ENCODE data around the gene SH3YL1. TPM values are rescaled to one million over a fixed set of nuclear protein-coding genes. Genes with fewer than 3 reads are reported as not detected.

Gene SH3YL1
- total and polyA plus RNA-seq, 2 experiments from 2014 or later = 35.6 to 45.8 TPM

DNA sequence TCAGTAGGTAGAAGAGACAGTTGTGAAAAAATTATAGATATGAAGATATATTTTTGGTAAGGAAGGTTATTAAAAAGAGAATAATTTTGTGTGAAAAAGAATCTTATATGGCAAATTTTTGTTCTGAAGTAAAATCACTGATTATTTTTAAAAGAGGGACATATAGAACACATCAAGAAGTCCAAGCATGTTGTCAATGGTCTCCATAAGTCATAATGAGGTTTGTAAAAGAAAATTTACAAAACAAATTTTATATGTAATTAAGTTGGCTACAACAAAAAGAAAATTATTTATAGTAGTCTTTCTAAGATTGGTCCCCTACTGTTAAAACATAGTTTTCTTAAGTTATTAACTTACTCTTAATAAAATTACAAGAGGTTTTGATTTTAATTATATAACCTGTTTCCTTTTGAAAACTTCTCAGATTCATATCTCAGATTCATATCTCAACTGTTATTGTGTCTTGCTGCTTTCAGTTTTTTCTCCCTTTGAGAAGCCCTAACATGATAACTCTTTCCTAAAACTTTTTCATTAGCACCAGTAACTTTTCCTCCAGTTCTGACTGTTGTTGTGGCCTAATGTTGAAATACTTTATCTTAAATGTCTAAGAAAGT, 81.2 kb downstream of the SH3YL1 start:
- no peak for ATAC-seq
- Histone ChIP-seq H4K20me1 (replicated peaks; ENCODE audit: insufficient read depth) (no peaks in the 10 kb centered on the region), H3K79me2 (replicated peaks; ENCODE audit: insufficient read depth) (no peaks in the 10 kb centered on the region), H3K9me2 (ENCODE audit: insufficient read depth) (no peaks in the 10 kb centered on the region), H3K4me1 (ENCODE audit: insufficient read depth) (no peaks in the 10 kb centered on the region), H3K4me2 (no peak overlapping the region), H3K27ac (ENCODE audit: low read depth) (no peak overlapping the region), H3K27me3 (ENCODE audit: insufficient read depth) (no peaks in the 10 kb centered on the region), H3F3A (replicated peaks; ENCODE audit: low read depth) (no peaks in the 10 kb centered on the region), H3K4me3 (no peak overlapping the region), H3K36me3 (ENCODE audit: insufficient read depth) (peaks cover 35% of the 10 kb centered on the region), H2AFZ (no peak overlapping the region)
- H3K4me1 Mint-ChIP-seq = no peaks in the 10 kb centered on the region
- TF ChIP-seq ZNF114 (CRISPR knock-in tag; IDR thresholded peaks at IDR 0.05) (no peak), CTCF (conservative IDR thresholded peaks at IDR 0.05; ENCODE audit: low read depth in 2 of 2) (no peak), ZNF331 (CRISPR knock-in tag; IDR thresholded peaks at IDR 0.05; ENCODE audit: low read depth) (no peak), STAT1 (IDR thresholded peaks at IDR 0.05; ENCODE audit: unreplicated experiment) (no peak)
- no peak overlapping the region for H3K27ac Mint-ChIP-seq
- H3K36me3 Mint-ChIP-seq (ENCODE audit: low read depth) = peaks cover 46% of the 10 kb centered on the region; the same call in 2 of the 3 replicates
- H3K27me3 Mint-ChIP-seq (ENCODE audit: insufficient read depth, low read depth, poor library complexity) = peaks cover 2% of the 10 kb centered on the region
- no peak overlapping the region for H3K4me3 Mint-ChIP-seq
- peaks cover 65% of the 10 kb centered on the region for H3K9me3 Mint-ChIP-seq
- DNase-seq (ENCODE audit: low spot score) = peak; percentile 74

GRCh38 chr2:180311-180710, 83.5 kb downstream of the SH3YL1 start:
- DNase-seq (ENCODE audit: low spot score) (no peak), ATAC-seq (no peak)
- Mint-ChIP-seq H3K9me3 (peaks cover 42% of the 10 kb centered on the region), H3K27ac (no peak overlapping the region), H3K4me3 (no peak overlapping the region), H3K4me1 (no peaks in the 10 kb centered on the region), H3K36me3 (ENCODE audit: low read depth) (peaks cover 28% of the 10 kb centered on the region; the same call in 2 of the 3 replicates), H3K27me3 (ENCODE audit: insufficient read depth, low read depth, poor library complexity) (peaks cover 4% of the 10 kb centered on the region)
- Histone ChIP-seq H3K79me2 (replicated peaks; ENCODE audit: insufficient read depth) (no peaks in the 10 kb centered on the region), H2AFZ (no peak overlapping the region), H3K4me3 (no peak overlapping the region), H3K36me3 (ENCODE audit: insufficient read depth) (peaks cover 28% of the 10 kb centered on the region), H4K20me1 (replicated peaks; ENCODE audit: insufficient read depth) (no peaks in the 10 kb centered on the region), H3K4me1 (ENCODE audit: insufficient read depth) (no peaks in the 10 kb centered on the region), H3K4me2 (no peak overlapping the region), H3K9me2 (ENCODE audit: insufficient read depth) (no peaks in the 10 kb centered on the region), H3K27ac (ENCODE audit: low read depth) (no peak overlapping the region), H3F3A (replicated peaks; ENCODE audit: low read depth) (no peaks in the 10 kb centered on the region), H3K27me3 (ENCODE audit: insufficient read depth) (no peaks in the 10 kb centered on the region)
- TF ChIP-seq, protein P1, sequence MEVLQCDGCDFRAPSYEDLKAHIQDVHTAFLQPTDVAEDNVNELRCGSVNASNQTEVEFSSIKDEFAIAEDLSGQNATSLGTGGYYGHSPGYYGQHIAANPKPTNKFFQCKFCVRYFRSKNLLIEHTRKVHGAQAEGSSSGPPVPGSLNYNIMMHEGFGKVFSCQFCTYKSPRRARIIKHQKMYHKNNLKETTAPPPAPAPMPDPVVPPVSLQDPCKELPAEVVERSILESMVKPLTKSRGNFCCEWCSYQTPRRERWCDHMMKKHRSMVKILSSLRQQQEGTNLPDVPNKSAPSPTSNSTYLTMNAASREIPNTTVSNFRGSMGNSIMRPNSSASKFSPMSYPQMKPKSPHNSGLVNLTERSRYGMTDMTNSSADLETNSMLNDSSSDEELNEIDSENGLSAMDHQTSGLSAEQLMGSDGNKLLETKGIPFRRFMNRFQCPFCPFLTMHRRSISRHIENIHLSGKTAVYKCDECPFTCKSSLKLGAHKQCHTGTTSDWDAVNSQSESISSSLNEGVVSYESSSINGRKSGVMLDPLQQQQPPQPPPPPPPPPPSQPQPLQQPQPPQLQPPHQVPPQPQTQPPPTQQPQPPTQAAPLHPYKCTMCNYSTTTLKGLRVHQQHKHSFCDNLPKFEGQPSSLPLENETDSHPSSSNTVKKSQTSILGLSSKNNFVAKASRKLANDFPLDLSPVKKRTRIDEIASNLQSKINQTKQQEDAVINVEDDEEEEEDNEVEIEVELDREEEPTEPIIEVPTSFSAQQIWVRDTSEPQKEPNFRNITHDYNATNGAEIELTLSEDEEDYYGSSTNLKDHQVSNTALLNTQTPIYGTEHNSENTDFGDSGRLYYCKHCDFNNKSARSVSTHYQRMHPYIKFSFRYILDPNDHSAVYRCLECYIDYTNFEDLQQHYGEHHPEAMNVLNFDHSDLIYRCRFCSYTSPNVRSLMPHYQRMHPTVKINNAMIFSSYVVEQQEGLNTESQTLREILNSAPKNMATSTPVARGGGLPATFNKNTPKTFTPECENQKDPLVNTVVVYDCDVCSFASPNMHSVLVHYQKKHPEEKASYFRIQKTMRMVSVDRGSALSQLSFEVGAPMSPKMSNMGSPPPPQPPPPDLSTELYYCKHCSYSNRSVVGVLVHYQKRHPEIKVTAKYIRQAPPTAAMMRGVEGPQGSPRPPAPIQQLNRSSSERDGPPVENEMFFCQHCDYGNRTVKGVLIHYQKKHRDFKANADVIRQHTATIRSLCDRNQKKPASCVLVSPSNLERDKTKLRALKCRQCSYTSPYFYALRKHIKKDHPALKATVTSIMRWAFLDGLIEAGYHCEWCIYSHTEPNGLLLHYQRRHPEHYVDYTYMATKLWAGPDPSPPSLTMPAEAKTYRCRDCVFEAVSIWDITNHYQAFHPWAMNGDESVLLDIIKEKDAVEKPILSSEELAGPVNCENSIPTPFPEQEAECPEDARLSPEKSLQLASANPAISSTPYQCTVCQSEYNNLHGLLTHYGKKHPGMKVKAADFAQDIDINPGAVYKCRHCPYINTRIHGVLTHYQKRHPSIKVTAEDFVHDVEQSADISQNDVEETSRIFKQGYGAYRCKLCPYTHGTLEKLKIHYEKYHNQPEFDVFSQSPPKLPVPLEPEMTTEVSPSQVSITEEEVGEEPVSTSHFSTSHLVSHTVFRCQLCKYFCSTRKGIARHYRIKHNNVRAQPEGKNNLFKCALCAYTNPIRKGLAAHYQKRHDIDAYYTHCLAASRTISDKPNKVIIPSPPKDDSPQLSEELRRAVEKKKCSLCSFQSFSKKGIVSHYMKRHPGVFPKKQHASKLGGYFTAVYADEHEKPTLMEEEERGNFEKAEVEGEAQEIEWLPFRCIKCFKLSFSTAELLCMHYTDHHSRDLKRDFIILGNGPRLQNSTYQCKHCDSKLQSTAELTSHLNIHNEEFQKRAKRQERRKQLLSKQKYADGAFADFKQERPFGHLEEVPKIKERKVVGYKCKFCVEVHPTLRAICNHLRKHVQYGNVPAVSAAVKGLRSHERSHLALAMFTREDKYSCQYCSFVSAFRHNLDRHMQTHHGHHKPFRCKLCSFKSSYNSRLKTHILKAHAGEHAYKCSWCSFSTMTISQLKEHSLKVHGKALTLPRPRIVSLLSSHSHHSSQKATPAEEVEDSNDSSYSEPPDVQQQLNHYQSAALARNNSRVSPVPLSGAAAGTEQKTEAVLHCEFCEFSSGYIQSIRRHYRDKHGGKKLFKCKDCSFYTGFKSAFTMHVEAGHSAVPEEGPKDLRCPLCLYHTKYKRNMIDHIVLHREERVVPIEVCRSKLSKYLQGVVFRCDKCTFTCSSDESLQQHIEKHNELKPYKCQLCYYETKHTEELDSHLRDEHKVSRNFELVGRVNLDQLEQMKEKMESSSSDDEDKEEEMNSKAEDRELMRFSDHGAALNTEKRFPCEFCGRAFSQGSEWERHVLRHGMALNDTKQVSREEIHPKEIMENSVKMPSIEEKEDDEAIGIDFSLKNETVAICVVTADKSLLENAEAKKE (CRISPR knock-in tag; IDR thresholded peaks at IDR 0.05) = no peak
- no peak for TF ChIP-seq ZNF114 (CRISPR knock-in tag; IDR thresholded peaks at IDR 0.05)
- no peak for TF ChIP-seq STAT1 (IDR thresholded peaks at IDR 0.05; ENCODE audit: unreplicated experiment)
